Motor neuron (in vitro differentiated cells): ENCODE results near the gene TLX1. TPM values are rescaled to one million over a fixed set of nuclear protein-coding genes. Genes with fewer than 3 reads are reported as not detected.
A peak's percentile ranks its signal among the peaks of the same experiment; 100 is the strongest.

Experiments used
- ATAC-seq, 8 experiments: fragments of 200-7000 bp; cut with Tn5 transposase; replicated peaks in 6 of 8; 2 replicates each; pipeline ENCODE4 v1.8.0; 2021; ENCODE audit warnings: mild to moderate bottlenecking in 8 of 8, moderate library complexity in 8 of 8
- H3K27ac ChIP-seq, 2 donors: fragments of 250-450 bp; sonication (Bioruptor Pico); 2 replicates each; pipeline ENCODE4 v1.9.0; 2021; ENCODE audit warnings: antibody characterized with exemption in 2 of 2, mild to moderate bottlenecking in 2 of 2, moderate library complexity in 1 of 2
- H3K4me1 ChIP-seq, 2 donors: fragments of 250-450 bp; sonication (Bioruptor Pico); replicated peaks in 1 of 2; 2 replicates each; pipeline ENCODE4 v1.6.1; 2021; ENCODE audit warnings: antibody characterized with exemption in 2 of 2, mild to moderate bottlenecking in 2 of 2, moderate library complexity in 1 of 2
- H3K4me3 ChIP-seq, 5 donors: fragments of 250-450 bp; sonication (Bioruptor Pico); 2 replicates each; pipeline ENCODE4 v1.9.0; 2021; ENCODE audit warnings: antibody characterized with exemption in 5 of 5, mild to moderate bottlenecking in 5 of 5, moderate library complexity in 4 of 5
- WGBS, 10 experiments: fragments of 450-650 bp; shearing (Covaris generic); methylation state at CpG; one replicate each; pipeline ENCODE4 v1.0.0; 2022; 5-methylcytosine and 5-hydroxymethylcytosine counted together
- in situ Hi-C, 9 experiments: fragments of 400-800 bp; cut with MboI; loops; one replicate each; pipeline ENCODE4 v1.15.0; 2021; ENCODE audit warnings: low sequenced_read_pairs in 9 of 9, low pct_unique_long_range_greater_than_20kb in 2 of 9; ENCODE audit not compliant: unreplicated experiment in 9 of 9
- total RNA-seq, 8 experiments: library from RNA; unstranded; fragments of 300-600 nt; gene quantifications; 2 replicates each; pipeline versions ENCODE4 v1.2.3 to v1.2.4, GENCODE V29; 2022

Gene TLX1
- total RNA-seq, 8 experiments from 2014 or later: 0.05 to 0.66 (median 0.45) TPM; not detected in 3

GRCh38 chr10:101132636-101133473 lies 1.8 kb downstream of the TLX1 start:
- Histone ChIP-seq H3K27ac (no peak overlapping the region), H3K4me3 (no peak overlapping the region), H3K4me1 (peaks cover 3 to 6% of the 10 kb centered on the region in 2 donors)
- no peak for ATAC-seq
- in situ Hi-C loops: no loop called here
- 0 to 47% (median 9%) methylated on average over 1 to 14 of the region's 24 CpGs; no CpG with 5 or more reads in 2 of the 10 experiments for WGBS, 10 experiments

GRCh38 chr10:101133489-101134298 lies 2.6 kb downstream of the TLX1 start:
- ATAC-seq: no peak
- Histone ChIP-seq H3K4me1 (peaks cover 3 to 6% of the 10 kb centered on the region in 2 donors), H3K4me3 (no peak overlapping the region), H3K27ac (no peak overlapping the region)
- 0 to 90% (median 28%) methylated on average over 1 to 7 of the region's 54 CpGs; no CpG with 5 or more reads in 2 of the 10 experiments for WGBS, 10 experiments
- in situ Hi-C loops: no loop called here

- Histone ChIP-seq H3K4me3 (no peak overlapping the region), H3K4me1 (peaks cover 4 to 6% of the 10 kb centered on the region in 2 donors), H3K27ac (no peak overlapping the region)
- ATAC-seq: no peak
- in situ Hi-C loops: no loop called here
- WGBS, 10 experiments: 1 to 52% (median 6%) methylated on average over 5 to 18 of the region's 60 CpGs; no CpG with 5 or more reads in 4 of the 10 experiments
Measured at GRCh38 chr10:101134299-101135127, 3.4 kb downstream of the TLX1 start.

- no peak for ATAC-seq
- Histone ChIP-seq H3K4me1 (peaks cover 6 to 9% of the 10 kb centered on the region in 2 donors), H3K4me3 (no peak overlapping the region), H3K27ac (no peak overlapping the region)
- in situ Hi-C loops: no loop called here
- WGBS, 10 experiments: 0 to 82% (median 16%) methylated on average over 2 to 25 of the region's 36 CpGs
Measured at GRCh38 chr10:101135141-101136006, 4.3 kb downstream of the TLX1 start.

DNA sequence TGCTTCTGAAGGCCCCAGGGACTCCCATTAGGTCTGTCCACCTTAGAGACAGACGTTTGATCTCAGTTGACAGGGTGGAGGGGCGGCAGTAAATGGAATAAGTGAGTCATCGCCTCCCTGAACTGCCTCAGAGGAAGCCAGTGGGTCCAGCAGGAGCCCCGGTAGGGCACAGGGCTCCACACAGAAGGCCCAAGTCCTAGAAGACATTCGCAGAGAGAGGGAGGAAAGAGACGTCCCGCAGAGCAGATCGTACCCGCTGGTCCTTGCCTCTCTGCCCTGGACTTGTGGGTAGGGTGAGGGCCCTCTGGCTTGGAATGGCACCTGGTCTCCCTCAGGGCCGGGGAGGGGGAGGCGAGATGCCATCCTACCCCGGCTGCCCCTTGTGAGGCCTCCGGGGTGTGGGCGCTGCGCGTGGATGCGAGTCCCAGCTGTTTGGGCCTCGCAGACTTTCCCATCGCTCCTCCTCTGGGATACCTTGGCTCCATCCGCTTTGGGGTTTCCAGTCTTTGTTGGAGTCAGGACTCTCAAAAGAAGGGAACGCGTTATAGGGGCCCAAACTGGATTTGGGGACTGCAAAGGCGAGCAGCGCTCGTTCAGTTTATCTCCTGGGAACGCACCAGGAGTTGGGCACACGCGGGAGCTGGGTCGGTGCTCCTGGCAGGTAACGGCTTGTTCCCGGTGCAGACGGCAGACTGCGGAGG lies 5.1 kb downstream of the TLX1 start:
- H3K4me3 ChIP-seq: no peak overlapping the region
- in situ Hi-C loops: no loop called here
- peak in 4 of 8 experiments; percentile 8 to 43 (median 26) for ATAC-seq
- no peak overlapping the region for H3K27ac ChIP-seq
- peaks cover 6 to 7% of the 10 kb centered on the region in 2 donors for H3K4me1 ChIP-seq
- WGBS, 10 experiments: 0 to 80% (median 8%) methylated on average over 1 to 7 of the region's 33 CpGs; no CpG with 5 or more reads in 3 of the 10 experiments

GRCh38 chr10:101136708-101137121 lies 5.6 kb downstream of the TLX1 start:
- no peak for ATAC-seq
- Histone ChIP-seq H3K4me1 (peaks cover 2 to 7% of the 10 kb centered on the region in 2 donors), H3K4me3 (no peak overlapping the region), H3K27ac (no peak overlapping the region)
- WGBS, 10 experiments: 5 to 40% (median 22%) methylated on average over 1 to 7 of the region's 26 CpGs; no CpG with 5 or more reads in 6 of the 10 experiments
- in situ Hi-C loops: no loop called here

DNA sequence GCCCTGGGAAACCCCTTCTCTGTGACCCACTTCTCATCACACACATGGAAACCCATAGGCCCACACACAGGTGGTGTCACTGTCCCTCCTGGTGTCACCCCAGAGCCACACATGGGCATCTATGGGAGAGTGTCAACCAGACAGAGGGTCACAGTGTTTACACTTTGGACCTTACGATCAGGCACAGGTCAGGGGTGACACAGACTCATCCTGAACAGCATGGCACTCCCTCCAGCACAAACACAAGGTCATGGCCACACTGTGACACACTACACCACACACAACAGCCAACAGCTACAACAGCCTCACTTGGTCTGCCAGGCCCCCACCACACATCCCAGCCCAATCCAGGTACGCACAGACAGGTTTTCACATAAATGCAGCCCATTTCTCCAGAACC lies 6.2 kb downstream of the TLX1 start:
- Histone ChIP-seq H3K4me1 (peaks cover 0 to 7% of the 10 kb centered on the region in 2 donors), H3K4me3 (no peak overlapping the region), H3K27ac (no peak overlapping the region)
- in situ Hi-C loops: no loop called here
- WGBS, 10 experiments: 31 to 60% methylated on average over 1 to 2 of the region's 2 CpGs; no CpG with 5 or more reads in 8 of the 10 experiments
- ATAC-seq: no peak

DNA sequence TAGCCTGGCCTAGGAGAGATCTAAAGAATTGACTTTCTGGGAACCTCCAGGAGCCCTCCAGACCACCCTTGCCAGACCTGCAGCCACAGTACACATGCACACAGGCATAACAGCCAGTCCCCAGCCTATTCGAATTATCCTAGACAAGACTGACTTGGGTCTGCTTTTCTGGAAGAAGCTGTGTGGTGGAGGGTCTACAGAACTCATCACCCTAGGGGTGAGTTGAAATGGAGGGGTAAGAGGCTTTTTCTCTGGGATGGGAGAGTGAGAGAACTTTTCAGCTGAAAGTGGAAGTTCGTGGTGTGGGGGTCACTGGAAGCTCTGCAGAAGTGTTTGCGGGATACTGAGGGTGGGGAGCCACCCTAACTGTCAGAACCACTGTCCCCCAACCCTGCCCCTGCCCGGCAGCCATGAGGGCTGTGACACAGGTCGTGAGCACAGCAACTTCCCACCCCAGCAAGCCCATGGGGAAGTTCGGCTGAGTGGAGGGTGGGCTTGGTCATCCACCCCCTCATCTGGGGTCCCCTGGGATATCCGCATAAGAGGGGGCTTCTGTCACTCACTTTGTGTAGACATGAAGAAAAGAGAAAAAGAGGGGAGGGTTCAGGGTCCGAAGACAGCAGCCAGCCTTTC lies 7.8 kb downstream of the TLX1 start:
- WGBS, 10 experiments: 0 to 100% (median 9%) methylated on average over 1 to 2 of the region's 8 CpGs; no CpG with 5 or more reads in 4 of the 10 experiments
- no peak overlapping the region for H3K4me3 ChIP-seq
- no peak overlapping the region for H3K27ac ChIP-seq
- no peak for ATAC-seq
- peaks cover 0 to 7% of the 10 kb centered on the region in 2 donors for H3K4me1 ChIP-seq
- in situ Hi-C loops: no loop called here

DNA sequence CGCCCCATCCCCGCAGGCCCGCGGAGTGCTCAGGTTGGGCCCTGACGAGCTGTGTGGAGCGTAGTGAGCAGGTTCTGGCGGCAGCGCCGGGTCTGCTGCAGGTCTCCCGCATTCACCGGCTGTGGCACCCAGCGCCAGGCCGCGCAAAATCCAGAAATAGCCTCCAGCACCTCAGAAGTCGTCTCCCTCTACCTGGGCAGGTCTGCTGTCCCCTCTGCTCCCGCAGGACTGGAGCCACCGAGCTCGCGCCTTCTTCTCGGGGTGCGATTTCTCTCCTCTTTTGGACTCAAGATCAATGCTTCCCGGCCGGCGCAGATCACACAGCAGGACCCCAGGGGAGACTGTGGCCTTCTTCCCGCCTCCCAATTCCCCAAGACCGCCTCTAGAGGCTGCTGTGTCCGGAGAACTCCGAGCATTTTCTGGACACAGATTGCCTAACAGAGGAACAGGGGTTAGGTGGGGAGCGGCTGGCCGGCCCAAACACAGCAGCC lies 8.4 kb downstream of the TLX1 start:
- H3K4me1 ChIP-seq: peaks cover 0 to 7% of the 10 kb centered on the region in 2 donors
- no peak for ATAC-seq
- no peak overlapping the region for H3K4me3 ChIP-seq
- WGBS, 10 experiments: 0 to 60% (median 20%) methylated on average over 2 to 12 of the region's 30 CpGs; no CpG with 5 or more reads in 5 of the 10 experiments
- no peak overlapping the region for H3K27ac ChIP-seq
- in situ Hi-C loops: no loop called here

DNA sequence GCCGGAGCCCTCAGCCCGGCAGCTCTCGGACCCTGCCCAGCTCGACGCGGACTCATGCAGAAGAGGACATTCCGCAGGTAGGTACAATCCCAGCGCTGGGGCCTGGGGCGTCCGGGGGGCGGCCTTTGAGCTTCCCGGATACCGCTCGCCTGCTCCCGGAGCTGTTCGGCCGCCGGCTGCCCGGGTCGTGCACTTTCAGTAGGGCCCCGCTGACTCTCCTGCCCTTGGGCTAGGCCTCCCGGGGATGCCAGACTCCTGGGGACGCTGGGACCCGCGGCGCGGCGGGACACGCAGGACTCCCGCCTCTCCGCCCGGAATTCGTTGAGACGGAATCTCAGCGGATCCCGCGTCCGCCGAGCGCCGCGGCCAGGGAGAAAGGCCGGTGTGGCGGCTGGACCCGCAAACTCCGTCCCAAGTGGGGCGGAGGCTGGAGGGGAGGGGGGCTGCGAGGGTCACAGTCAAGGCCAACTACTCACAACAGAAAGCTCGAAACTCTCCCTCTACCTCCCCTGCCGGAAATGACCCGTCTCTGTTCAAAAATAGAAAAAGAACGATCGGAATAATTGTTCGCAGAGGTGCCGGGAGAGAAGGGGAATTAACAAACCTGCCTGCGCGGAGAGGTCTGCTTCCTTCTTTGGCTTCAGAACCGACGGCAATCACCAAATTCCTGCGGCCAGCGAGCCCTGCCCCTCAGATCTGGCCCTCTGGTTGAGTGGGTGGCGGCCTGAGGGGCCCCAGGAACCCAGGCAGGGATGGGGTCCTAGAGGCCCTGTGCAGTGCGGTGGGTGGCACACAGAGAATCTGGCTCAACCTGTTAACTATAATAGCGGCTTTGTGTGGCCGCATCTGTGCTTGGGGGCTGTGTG lies 9.2 kb downstream of the TLX1 start:
- H3K4me3 ChIP-seq: no peak overlapping the region
- H3K4me1 ChIP-seq: peaks cover 0 to 7% of the 10 kb centered on the region in 2 donors
- in situ Hi-C loops: loop anchor here in 1 of 9 experiments (10.0 kb wide), 1 partner anchor 86 kb away; no protein-coding TSS in a partner anchor
- ATAC-seq: peak in 1 of 8 experiments; percentile 2
- 0 to 57% (median 11%) methylated on average over 1 to 10 of the region's 65 CpGs; no CpG with 5 or more reads in 3 of the 10 experiments for WGBS, 10 experiments
- H3K27ac ChIP-seq: no peak overlapping the region
